Cardiac muscle cell (in vitro differentiated cells and primary cell): ENCODE data around the gene BAMBI. TPM values are rescaled to one million over a fixed set of nuclear protein-coding genes. Genes with fewer than 3 reads are reported as not detected.

Experiments used
- DNase-seq, 2 donors: peaks; one replicate each; pipeline versions ENCODE4 v3.0.0 to v3.0.0-alpha.2; 2010 to 2017; ENCODE audit warnings: low read depth in 1 of 2, low spot score in 1 of 2
- H3K27ac ChIP-seq: fragments of 200-600 bp; sonication (generic); 2 replicates; pipeline ENCODE4 v1.5.1; 2016
- H3K27me3 ChIP-seq: fragments of 200-600 bp; sonication (generic); 2 replicates; pipeline ENCODE4 v1.6.0; 2016; ENCODE audit warnings: control low read depth
- H3K36me3 ChIP-seq: fragments of 200-600 bp; sonication (generic); 2 replicates; pipeline ENCODE4 v1.5.1; 2016; ENCODE audit warnings: control low read depth
- H3K4me1 ChIP-seq: fragments of 200-600 bp; sonication (generic); 2 replicates; pipeline ENCODE4 v1.8.1; 2017; ENCODE audit warnings: low read depth, mild to moderate bottlenecking, mixed run types
- H3K4me3 ChIP-seq: fragments of 200-600 bp; sonication (generic); 2 replicates; pipeline ENCODE4 v1.5.1; 2016; ENCODE audit warnings: mild to moderate bottlenecking
- H3K9me3 ChIP-seq: fragments of 200-600 bp; sonication (generic); 2 replicates; pipeline ENCODE4 v1.5.1; 2017; ENCODE audit warnings: low read depth, mild to moderate bottlenecking, control low read depth
- CTCF ChIP-seq: IDR thresholded peaks from 2 replicates; pipeline ENCODE4 v1.5.1; 2012; ENCODE audit warnings: low read depth, mild to moderate bottlenecking, low read length
- polyA plus RNA-seq: library from polyadenylated mRNA; unstranded; fragments of >200 nt; fragmentation: Nextera tagmentation; extraction: Ambion mirVana; gene quantifications from 2 replicates; pipeline ENCODE4 v1.2.1, GENCODE V29; 2016
- total RNA-seq: library from RNA; depleted of rRNA; stranded (reverse); fragments of >200 nt; gene quantifications from 2 replicates; pipeline ENCODE4 v1.2.3, GENCODE V29; 2016

The BAMBI gene
- total and polyA plus RNA-seq, 2 experiments from 2014 or later, result 651 to 1,076 TPM

- H3K4me3 ChIP-seq, result peak overlapping the region; percentile 99
- peak overlapping the region; percentile 99 for H3K27ac ChIP-seq
- H3K36me3 ChIP-seq, result peaks cover 58% of the 10 kb centered on the region
- H3K4me1 ChIP-seq, result peaks cover 25% of the 10 kb centered on the region
- no peaks in the 10 kb centered on the region for H3K27me3 ChIP-seq
- TF ChIP-seq CTCF, result peak; percentile 38
- no peaks in the 10 kb centered on the region for H3K9me3 ChIP-seq
- peak; percentile 50 to 67 for DNase-seq
These were observed 2.4 kb downstream of the BAMBI start for GRCh38 chr10:28679581-28680357.

GRCh38 chr10:28680358-28680752 is 3.0 kb downstream of the BAMBI start:
- peaks cover 58% of the 10 kb centered on the region for H3K36me3 ChIP-seq
- no peak for TF ChIP-seq CTCF
- H3K9me3 ChIP-seq, result no peaks in the 10 kb centered on the region
- peak overlapping the region; percentile 99 for H3K27ac ChIP-seq
- peaks cover 25% of the 10 kb centered on the region for H3K4me1 ChIP-seq
- H3K4me3 ChIP-seq, result peak overlapping the region; percentile 99
- no peak for DNase-seq
- H3K27me3 ChIP-seq, result no peaks in the 10 kb centered on the region

GRCh38 chr10:28681291-28681763 is 4.0 kb downstream of the BAMBI start:
- H3K27ac ChIP-seq, result peak overlapping the region; percentile 99
- peaks cover 58% of the 10 kb centered on the region for H3K36me3 ChIP-seq
- DNase-seq, result peak; percentile 50 to 54
- no peak for TF ChIP-seq CTCF
- no peaks in the 10 kb centered on the region for H3K9me3 ChIP-seq
- H3K4me1 ChIP-seq, result peaks cover 29% of the 10 kb centered on the region
- H3K27me3 ChIP-seq, result no peaks in the 10 kb centered on the region
- peak overlapping the region; percentile 99 for H3K4me3 ChIP-seq

- peak; percentile 46 to 80 for DNase-seq
- Histone ChIP-seq H3K27ac (peak overlapping the region; percentile 99), H3K4me1 (peaks cover 33% of the 10 kb centered on the region), H3K9me3 (no peaks in the 10 kb centered on the region), H3K4me3 (peak overlapping the region; percentile 99), H3K27me3 (no peaks in the 10 kb centered on the region), H3K36me3 (peaks cover 58% of the 10 kb centered on the region)
- no peak for TF ChIP-seq CTCF
These were observed 4.8 kb downstream of the BAMBI start for GRCh38 chr10:28681928-28682750.

GRCh38 chr10:28684157-28684985 is 7.0 kb downstream of the BAMBI start:
- Histone ChIP-seq H3K36me3 (peaks cover 43% of the 10 kb centered on the region), H3K9me3 (no peaks in the 10 kb centered on the region), H3K4me1 (peaks cover 33% of the 10 kb centered on the region), H3K27me3 (no peaks in the 10 kb centered on the region), H3K4me3 (peak overlapping the region; percentile 99), H3K27ac (peak overlapping the region; percentile 99)
- TF ChIP-seq CTCF, result no peak
- no peak for DNase-seq
